ENCODE data around the gene CDK5RAP2.

GRCh38 chr9:120398286-120398685, 181.7 kb downstream of the CDK5RAP2 start:
- TF ChIP-seq CTCF (IDR thresholded peaks at IDR 0.05), result no peak
- no peak for TF ChIP-seq POLR2A (IDR thresholded peaks at IDR 0.05)
